TTC549 (cell line): ENCODE results near the gene ARL8A.
"Not testable (repeated sequence)": the region's sequence is repeated elsewhere in the genome, so short reads cannot be mapped to it uniquely, and the experiment has no call there.

ENCODE experiments used
- FAIRE-seq: peaks from 2 replicates; lab custom pipeline; 2012; peaks lifted over from hg19 to GRCh38; lab: Jason Lieb, UNC

The ARL8A gene

DNA sequence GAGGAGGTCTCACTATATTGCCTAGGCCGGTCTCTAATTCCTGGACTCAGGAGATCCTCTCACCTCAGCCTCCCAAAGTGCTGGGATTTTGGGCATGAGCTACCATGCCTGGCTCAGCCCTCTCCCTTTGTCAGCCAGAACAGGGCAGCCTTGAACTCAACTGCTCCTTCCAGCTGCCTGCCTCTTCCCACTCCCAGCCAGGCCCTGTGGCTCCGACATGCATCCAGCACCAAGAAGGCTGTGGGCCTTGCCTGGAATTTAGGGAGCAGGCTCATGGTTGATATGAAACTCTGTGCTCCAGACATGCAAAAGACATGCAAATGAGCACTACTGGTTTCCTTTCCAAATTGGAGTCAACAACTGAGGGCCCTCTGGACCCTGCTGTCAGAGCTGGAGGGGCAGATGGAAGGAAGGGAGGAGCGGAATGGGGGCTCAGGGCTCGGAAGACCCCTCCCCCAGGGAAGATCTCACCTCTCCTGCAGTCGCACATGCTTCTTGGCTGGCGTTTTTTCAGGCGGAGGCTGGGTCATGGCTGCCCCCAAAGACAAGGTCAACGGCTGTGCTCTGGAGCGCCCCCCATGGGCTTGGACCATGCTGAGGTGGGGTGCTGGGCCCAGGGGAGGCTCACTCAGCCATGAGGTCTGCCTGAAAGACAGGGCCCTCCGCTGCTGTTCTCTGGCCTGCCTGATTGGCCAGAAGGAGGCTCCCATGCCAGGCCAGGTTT is 14.4 kb upstream of the ARL8A start:
- no peak for FAIRE-seq

GRCh38 chr1:202157945-202158344 is 13.4 kb upstream of the ARL8A start:
- no peak for FAIRE-seq

GRCh38 chr1:202156590-202156989 is 12.1 kb upstream of the ARL8A start:
- FAIRE-seq = no peak

GRCh38 chr1:202155478-202156021 is 11.0 kb upstream of the ARL8A start:
- FAIRE-seq = no peak

DNA sequence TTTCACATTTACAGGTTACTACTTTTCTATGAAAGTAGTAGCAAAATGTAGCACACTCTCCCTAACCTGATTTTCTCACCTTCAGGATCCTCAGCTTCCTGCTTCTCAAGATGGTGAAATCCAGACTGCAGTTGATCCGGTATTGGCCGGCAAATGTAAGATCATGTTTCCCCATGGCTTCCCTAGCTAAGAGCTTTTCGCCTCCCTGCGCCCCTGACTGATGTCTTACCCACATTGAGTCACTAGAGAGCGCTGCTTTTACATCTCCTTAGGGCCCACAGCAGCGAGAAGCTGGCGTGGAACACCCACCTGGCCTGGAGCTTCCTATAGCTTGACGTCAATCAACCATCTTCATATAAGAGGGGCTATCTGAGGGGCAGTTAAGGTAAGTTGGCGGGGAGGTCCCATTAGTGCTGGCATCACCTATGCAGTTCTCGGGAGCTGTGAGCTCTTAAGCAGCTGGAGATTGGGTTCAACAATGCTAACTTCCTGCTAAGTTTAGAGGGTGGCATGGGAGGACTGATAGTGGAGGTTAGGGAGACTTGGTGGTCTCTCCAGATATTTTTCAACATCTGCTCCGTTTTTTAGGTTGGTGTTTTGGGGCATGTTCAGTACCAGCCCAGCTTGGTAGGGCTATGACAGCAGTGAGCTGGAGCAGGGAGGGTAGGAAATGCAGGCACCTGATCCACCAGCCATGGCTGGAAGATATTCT is 10.4 kb upstream of the ARL8A start:
- peak; percentile 62 for FAIRE-seq

GRCh38 chr1:202154148-202154765 is 9.7 kb upstream of the ARL8A start:
- FAIRE-seq = no peak

GRCh38 chr1:202153284-202153683 is 8.7 kb upstream of the ARL8A start:
- no peak for FAIRE-seq

- no peak for FAIRE-seq
Measured at GRCh38 chr1:202152399-202152798, 7.9 kb upstream of the ARL8A start.

- FAIRE-seq = no peak
Measured at GRCh38 chr1:202151045-202151444, 6.5 kb upstream of the ARL8A start.

- no peak for FAIRE-seq
Measured at GRCh38 chr1:202150602-202151001, 6.1 kb upstream of the ARL8A start.

DNA sequence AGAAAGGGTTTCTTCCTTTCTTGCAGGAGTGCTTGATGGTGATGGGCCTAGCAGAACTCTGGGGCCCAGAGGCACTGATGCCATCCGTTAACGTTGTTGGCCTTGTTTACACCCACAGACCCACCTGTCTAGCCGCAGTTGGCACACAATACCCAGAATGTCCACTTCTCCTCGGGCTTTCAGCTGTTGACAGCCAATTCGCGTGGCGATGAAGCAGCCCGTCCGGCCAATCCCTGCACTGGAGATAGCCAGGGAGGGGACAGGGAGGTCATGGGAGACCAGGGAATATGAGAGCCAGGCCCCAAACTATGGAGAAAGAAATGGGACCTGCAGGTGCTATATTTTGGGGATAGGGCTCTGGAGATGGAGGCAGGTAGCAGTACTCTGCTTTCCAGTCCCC is 5.7 kb upstream of the ARL8A start:
- no peak for FAIRE-seq

- FAIRE-seq = no peak
Measured at GRCh38 chr1:202149566-202149965, 5.0 kb upstream of the ARL8A start.

DNA sequence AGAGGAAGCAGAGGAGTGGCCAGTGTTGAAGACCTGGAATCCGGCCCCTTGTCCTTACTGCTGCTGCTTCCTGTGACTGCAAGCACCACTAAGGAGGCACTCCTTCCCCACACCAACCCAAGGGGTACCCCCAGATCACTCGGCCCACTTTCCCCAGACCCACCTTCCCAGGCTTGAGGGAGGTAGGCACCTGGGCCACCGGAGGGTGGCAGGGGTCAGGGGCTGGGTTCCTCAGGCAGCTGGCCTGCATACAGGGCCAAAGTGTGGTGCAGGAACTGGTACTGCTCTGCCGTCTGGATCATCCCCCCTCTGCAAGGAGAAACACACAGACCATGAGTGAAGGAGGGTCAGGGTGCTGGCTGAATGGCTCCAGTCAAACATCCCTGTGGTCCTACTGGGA is 3.9 kb upstream of the ARL8A start:
- no peak for FAIRE-seq

- no peak for FAIRE-seq
Measured at GRCh38 chr1:202146993-202147392, 2.5 kb upstream of the ARL8A start.

DNA sequence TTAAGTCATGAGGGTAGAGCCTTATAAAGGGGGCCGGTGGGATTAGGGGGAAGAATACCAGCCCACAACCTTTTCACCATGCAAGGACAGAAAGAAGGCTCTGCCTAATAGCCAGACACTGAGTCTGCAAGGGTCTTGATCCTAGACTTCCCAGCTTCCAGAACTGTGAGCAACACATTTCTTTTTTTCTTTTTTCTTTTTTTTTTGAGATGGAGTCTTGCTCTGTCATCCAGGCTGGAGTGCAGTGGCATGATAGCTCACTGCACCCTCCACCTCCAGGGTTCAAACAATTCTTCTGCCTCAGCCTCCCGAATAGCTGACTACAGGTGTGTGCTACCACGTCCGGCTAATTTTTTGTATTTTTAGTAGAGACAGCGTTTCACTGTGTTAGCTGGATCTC is 1.7 kb upstream of the ARL8A start:
- no peak for FAIRE-seq

- not testable (repeated sequence) for FAIRE-seq
Measured at GRCh38 chr1:202145744-202146140, 1.2 kb upstream of the ARL8A start.

- no peak for FAIRE-seq
Measured at GRCh38 chr1:202145068-202145743, 669 bp upstream of the ARL8A start.

DNA sequence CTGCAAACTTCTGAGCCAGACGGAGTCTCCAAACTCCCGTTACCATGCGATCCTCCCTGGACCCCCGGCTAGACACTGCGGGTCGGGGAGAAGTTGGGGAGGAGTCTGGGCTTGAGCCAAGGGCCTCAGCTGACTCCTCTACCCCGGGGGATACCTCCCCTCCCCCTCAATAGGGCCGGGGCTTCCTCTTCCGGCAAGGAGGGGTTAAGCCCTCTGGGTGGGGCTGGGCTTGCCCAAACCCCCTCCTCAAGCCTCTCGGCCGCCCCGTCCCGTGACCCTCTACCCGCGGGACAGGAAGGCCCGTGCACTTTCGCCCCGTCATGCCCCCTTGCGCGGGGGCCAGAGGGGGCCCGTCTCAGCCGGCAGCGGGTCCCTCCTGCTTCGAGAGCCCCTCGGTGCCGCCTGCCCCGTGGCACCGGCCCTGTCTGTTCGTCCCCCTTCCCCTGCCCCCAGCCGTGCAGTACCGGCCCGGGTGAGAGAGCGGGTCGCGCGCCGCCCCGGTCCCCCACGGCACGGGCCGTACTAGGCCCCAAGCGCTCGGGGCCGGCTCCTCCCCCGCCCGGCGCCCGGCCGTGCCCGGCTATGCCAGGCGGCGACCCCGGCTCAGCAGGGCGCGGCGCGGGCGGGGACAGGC is 652 bp downstream of the ARL8A start:
- no peak for FAIRE-seq

- FAIRE-seq = no peak
Measured at GRCh38 chr1:202143011-202143767, 1.3 kb downstream of the ARL8A start.

- not testable (repeated sequence) for FAIRE-seq
Measured at GRCh38 chr1:202141468-202141867, 3.1 kb downstream of the ARL8A start.

- no peak for FAIRE-seq
Measured at GRCh38 chr1:202140833-202141232, 3.7 kb downstream of the ARL8A start.
